Measurements from ENCODE around the gene LZTR1. TPM values are rescaled to one million over a fixed set of nuclear protein-coding genes. Genes with fewer than 3 reads are reported as not detected.

The LZTR1 gene
- total RNA-seq, 1 experiment from 2014 or later = 37.2 TPM

DNA sequence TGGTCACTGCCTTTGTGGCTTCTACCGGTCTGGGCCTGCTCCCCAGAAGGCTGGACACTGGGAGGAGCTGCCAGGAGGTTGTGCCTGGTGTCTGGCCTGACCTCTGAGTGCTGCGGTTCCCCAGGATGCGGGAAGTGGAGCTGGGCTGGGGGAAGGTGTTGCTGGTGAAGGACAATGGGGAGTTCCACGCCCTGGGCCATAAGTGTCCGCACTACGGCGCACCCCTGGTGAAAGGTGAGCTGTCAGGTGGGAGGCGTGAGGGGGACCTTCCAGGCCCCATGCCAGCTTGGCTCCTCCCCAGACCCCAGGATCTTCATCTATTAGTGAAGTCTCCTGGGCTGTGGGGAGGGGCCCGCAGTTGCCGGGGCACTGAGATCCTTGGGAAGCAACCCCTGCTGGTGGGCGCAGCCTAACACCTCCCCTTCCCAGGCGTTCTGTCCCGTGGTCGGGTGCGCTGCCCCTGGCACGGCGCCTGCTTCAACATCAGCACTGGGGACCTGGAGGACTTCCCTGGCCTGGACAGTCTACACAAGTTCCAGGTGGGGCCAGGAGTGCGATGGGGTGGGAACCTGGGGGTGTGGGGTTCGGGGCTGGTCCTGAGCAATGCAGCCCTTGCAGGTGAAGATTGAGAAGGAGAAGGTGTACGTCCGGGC is 8.3 kb upstream of the LZTR1 start:
- TF ChIP-seq, protein P1, sequence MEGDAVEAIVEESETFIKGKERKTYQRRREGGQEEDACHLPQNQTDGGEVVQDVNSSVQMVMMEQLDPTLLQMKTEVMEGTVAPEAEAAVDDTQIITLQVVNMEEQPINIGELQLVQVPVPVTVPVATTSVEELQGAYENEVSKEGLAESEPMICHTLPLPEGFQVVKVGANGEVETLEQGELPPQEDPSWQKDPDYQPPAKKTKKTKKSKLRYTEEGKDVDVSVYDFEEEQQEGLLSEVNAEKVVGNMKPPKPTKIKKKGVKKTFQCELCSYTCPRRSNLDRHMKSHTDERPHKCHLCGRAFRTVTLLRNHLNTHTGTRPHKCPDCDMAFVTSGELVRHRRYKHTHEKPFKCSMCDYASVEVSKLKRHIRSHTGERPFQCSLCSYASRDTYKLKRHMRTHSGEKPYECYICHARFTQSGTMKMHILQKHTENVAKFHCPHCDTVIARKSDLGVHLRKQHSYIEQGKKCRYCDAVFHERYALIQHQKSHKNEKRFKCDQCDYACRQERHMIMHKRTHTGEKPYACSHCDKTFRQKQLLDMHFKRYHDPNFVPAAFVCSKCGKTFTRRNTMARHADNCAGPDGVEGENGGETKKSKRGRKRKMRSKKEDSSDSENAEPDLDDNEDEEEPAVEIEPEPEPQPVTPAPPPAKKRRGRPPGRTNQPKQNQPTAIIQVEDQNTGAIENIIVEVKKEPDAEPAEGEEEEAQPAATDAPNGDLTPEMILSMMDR (IDR thresholded peaks at IDR 0.05; ENCODE audit: insufficient read depth in 1 of 2, low read depth in 1 of 2, low read length in 1 of 2, severe bottlenecking in 1 of 2, unreplicated experiment in 1 of 2) = no peak
- intact Hi-C loops (cut with micrococcal nuclease; ENCODE audit: unreplicated experiment) = no loop called here
- H3K9me3 Mint-ChIP-seq (ENCODE audit: unreplicated experiment) = peaks cover 3% of the 10 kb centered on the region
- no peak overlapping the region for H3K27ac Mint-ChIP-seq (ENCODE audit: unreplicated experiment)
- H3K27me3 Mint-ChIP-seq (ENCODE audit: insufficient read depth, unreplicated experiment) = no peaks in the 10 kb centered on the region
- DNase-seq = no peak
- no peaks in the 10 kb centered on the region for H3K4me1 Mint-ChIP-seq (ENCODE audit: low read depth, unreplicated experiment)
- no peaks in the 10 kb centered on the region for H3K36me3 Mint-ChIP-seq (ENCODE audit: insufficient read depth, unreplicated experiment)
- no peak overlapping the region for H3K4me3 ChIP-seq (ENCODE audit: low read depth, low read length)
- ChIA-PET CTCF (no interaction called here), POLR2A (no interaction called here)
- no peaks in the 10 kb centered on the region for H3K4me1 ChIP-seq
- no TSS peak for BruUV-seq (replicated peaks)
- no peaks in the 10 kb centered on the region for H3K36me3 ChIP-seq (ENCODE audit: control insufficient read depth, insufficient read depth, low read length)
- 0 out of 2 replicates have a peak, but pooled peaks cover 3% of the 10 kb centered on the region for H3K9me3 ChIP-seq
- no peak overlapping the region for H3K4me3 Mint-ChIP-seq (ENCODE audit: unreplicated experiment)
- no peaks in the 10 kb centered on the region; the same call in 1 of the 2 replicates for H3K27me3 ChIP-seq (replicated peaks; ENCODE audit: control insufficient read depth, insufficient read depth, low read length)

DNA sequence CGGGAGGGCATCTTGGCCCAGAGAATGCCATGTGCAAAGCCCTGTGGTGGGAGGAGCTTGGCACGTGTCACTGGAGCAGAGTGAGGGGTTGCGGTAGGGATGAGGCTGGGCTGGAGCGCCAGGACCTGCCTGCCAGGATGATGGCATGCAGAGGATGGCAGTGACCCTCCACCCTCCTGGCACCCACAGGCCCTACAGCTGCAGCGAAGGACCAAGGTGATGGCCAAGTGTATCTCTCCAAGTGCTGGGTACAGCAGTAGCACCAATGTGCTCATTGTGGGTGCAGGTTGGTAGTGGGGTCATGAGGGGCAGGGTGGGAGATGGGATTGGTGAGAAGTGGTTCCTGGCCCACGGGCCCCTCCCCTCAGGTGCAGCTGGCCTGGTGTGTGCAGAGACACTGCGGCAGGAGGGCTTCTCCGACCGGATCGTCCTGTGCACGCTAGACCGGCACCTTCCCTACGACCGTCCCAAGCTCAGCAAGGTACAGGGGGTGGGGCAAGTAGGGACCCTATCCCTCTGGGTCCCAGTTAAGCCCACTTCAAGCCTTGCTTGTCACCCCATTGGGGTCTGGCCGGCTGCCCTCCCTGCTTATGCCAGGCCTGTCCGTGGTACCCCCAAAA is 7.7 kb upstream of the LZTR1 start:
- H3K27me3 ChIP-seq (replicated peaks; ENCODE audit: control insufficient read depth, insufficient read depth, low read length) = no peaks in the 10 kb centered on the region; the same call in 1 of the 2 replicates
- no TSS peak for BruUV-seq (replicated peaks)
- no peaks in the 10 kb centered on the region for H3K36me3 Mint-ChIP-seq (ENCODE audit: insufficient read depth, unreplicated experiment)
- no peak overlapping the region for H3K27ac Mint-ChIP-seq (ENCODE audit: unreplicated experiment)
- H3K9me3 ChIP-seq = 0 out of 2 replicates have a peak, but pooled peaks cover 3% of the 10 kb centered on the region
- intact Hi-C loops (cut with micrococcal nuclease; ENCODE audit: unreplicated experiment) = no loop called here
- H3K4me1 Mint-ChIP-seq (ENCODE audit: low read depth, unreplicated experiment) = no peaks in the 10 kb centered on the region
- no peak overlapping the region for H3K4me3 ChIP-seq (ENCODE audit: low read depth, low read length)
- no peaks in the 10 kb centered on the region for H3K36me3 ChIP-seq (ENCODE audit: control insufficient read depth, insufficient read depth, low read length)
- ChIA-PET CTCF (no interaction called here), POLR2A (interaction anchor here (0.5 kb wide), 1 partner anchor 479 kb away, joined by 5 read pairs; no protein-coding TSS in a partner anchor)
- TF ChIP-seq, protein P1 (IDR thresholded peaks at IDR 0.05; ENCODE audit: insufficient read depth in 1 of 2, low read depth in 1 of 2, low read length in 1 of 2, severe bottlenecking in 1 of 2, unreplicated experiment in 1 of 2) = no peak
- no peak for DNase-seq
- H3K4me1 ChIP-seq = no peaks in the 10 kb centered on the region
- no peaks in the 10 kb centered on the region for H3K27me3 Mint-ChIP-seq (ENCODE audit: insufficient read depth, unreplicated experiment)
- no peak overlapping the region for H3K4me3 Mint-ChIP-seq (ENCODE audit: unreplicated experiment)
- H3K9me3 Mint-ChIP-seq (ENCODE audit: unreplicated experiment) = peaks cover 8% of the 10 kb centered on the region

DNA sequence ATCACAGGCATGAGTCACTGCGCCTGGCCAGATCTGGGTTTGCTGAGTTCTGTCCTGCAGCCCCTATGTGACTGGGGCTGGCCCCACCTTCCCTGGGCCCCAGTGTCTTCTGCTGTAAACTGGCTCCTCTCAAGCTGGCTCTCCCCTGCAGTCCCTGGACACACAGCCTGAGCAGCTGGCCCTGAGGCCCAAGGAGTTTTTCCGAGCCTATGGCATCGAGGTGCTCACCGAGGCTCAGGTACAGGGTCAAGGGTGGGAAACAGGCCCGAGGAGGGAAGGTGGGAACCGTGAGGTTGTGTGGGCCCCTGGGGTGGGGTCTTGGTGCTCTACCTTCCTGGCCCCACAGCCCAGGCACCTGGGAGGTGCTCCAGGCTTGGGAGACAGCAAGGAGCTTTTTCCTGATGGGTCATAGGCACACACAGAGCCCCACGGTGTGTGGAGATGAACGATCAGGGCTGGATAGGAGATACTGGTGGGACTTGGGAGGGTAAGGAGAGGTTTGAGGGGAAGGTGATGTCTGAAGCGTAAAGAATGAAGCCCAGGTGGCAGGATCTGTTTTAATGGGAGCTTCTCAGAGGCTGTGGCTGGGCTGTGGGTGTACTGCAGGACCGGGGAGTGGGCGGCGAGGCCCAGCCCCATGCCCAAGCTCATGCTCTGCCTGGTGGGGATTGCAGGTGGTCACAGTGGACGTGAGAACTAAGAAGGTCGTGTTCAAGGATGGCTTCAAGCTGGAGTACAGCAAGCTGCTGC is 6.4 kb upstream of the LZTR1 start:
- TF ChIP-seq, protein P1 (IDR thresholded peaks at IDR 0.05; ENCODE audit: insufficient read depth in 1 of 2, low read depth in 1 of 2, low read length in 1 of 2, severe bottlenecking in 1 of 2, unreplicated experiment in 1 of 2) = no peak
- H3K4me3 ChIP-seq (ENCODE audit: low read depth, low read length) = no peak overlapping the region
- BruUV-seq (replicated peaks) = no TSS peak
- POLR2A ChIA-PET = no interaction called here
- no peaks in the 10 kb centered on the region for H3K4me1 Mint-ChIP-seq (ENCODE audit: low read depth, unreplicated experiment)
- intact Hi-C loops (cut with micrococcal nuclease; ENCODE audit: unreplicated experiment) = no loop called here
- H3K27ac Mint-ChIP-seq (ENCODE audit: unreplicated experiment) = peak overlapping the region; percentile 41
- H3K27me3 Mint-ChIP-seq (ENCODE audit: insufficient read depth, unreplicated experiment) = no peaks in the 10 kb centered on the region
- no peaks in the 10 kb centered on the region for H3K36me3 Mint-ChIP-seq (ENCODE audit: insufficient read depth, unreplicated experiment)
- DNase-seq = no peak
- no peaks in the 10 kb centered on the region; the same call in 1 of the 2 replicates for H3K27me3 ChIP-seq (replicated peaks; ENCODE audit: control insufficient read depth, insufficient read depth, low read length)
- 0 out of 2 replicates have a peak, but pooled peaks cover 3% of the 10 kb centered on the region for H3K9me3 ChIP-seq
- H3K9me3 Mint-ChIP-seq (ENCODE audit: unreplicated experiment) = peaks cover 8% of the 10 kb centered on the region
- CTCF ChIA-PET = no interaction called here
- 0 out of 2 replicates have a peak, but pooled peaks cover under 1% of the 10 kb centered on the region for H3K4me1 ChIP-seq
- H3K36me3 ChIP-seq (ENCODE audit: control insufficient read depth, insufficient read depth, low read length) = no peaks in the 10 kb centered on the region
- no peak overlapping the region for H3K4me3 Mint-ChIP-seq (ENCODE audit: unreplicated experiment)

Measured in Caco-2 (cell line).